ENCODE data around the gene PAF1. TPM values are rescaled to one million over a fixed set of nuclear protein-coding genes. Genes with fewer than 3 reads are reported as not detected.

PAF1 gene
- total and polyA plus RNA-seq, 2 donors from 2014 or later: 37.1 to 54.0 TPM

- no peaks in the 10 kb centered on the region for H3K27me3 ChIP-seq (ENCODE audit: control insufficient read depth, insufficient read depth, low read length)
- H3K9me3 ChIP-seq (ENCODE audit: control insufficient read depth in 2 of 3, insufficient read depth in 1 of 3, low read length in 3 of 3): no peaks in the 10 kb centered on the region
- no peak for TF ChIP-seq CTCF (IDR thresholded peaks at IDR 0.05; ENCODE audit: borderline replicate concordance, extremely low read depth, insufficient read depth)
- intact Hi-C loops (cut with DNase I): no loop called here
- no peak overlapping the region for H3K27ac ChIP-seq (ENCODE audit: low read depth in 2 of 2, low read length in 2 of 2)
- DNase-seq (no peak), FAIRE-seq (no peak)
- H3K36me3 ChIP-seq (ENCODE audit: control insufficient read depth in 2 of 3, insufficient read depth in 3 of 3, low read length in 3 of 3): peaks cover 8 to 52% (median 41%) of the 10 kb centered on the region in 3 donors
- H3K4me1 ChIP-seq (ENCODE audit: control insufficient read depth in 2 of 3, insufficient read depth in 2 of 3, low read depth in 1 of 3, low read length in 3 of 3): peaks cover 0 to 9% (median 5%) of the 10 kb centered on the region in 3 donors
- no peak overlapping the region for H3K9ac ChIP-seq (ENCODE audit: low read length in 3 of 3)
- no peak overlapping the region for H3K4me3 ChIP-seq (ENCODE audit: low read length in 3 of 3)
These were observed 5.1 kb downstream of the PAF1 start for GRCh38 chr19:39385629-39386411.

GRCh38 chr19:39384839-39385568, 5.9 kb downstream of the PAF1 start:
- H3K4me3 ChIP-seq (ENCODE audit: low read length in 3 of 3): no peak overlapping the region
- no peak overlapping the region for H3K27ac ChIP-seq (ENCODE audit: low read depth in 2 of 2, low read length in 2 of 2)
- H3K4me1 ChIP-seq (ENCODE audit: control insufficient read depth in 2 of 3, insufficient read depth in 2 of 3, low read depth in 1 of 3, low read length in 3 of 3): peaks cover 0 to 7% (median under 1%) of the 10 kb centered on the region in 3 donors
- intact Hi-C loops (cut with DNase I): no loop called here
- DNase-seq (no peak), FAIRE-seq (no peak)
- no peak overlapping the region for H3K9ac ChIP-seq (ENCODE audit: low read length in 3 of 3)
- no peaks in the 10 kb centered on the region for H3K9me3 ChIP-seq (ENCODE audit: control insufficient read depth in 2 of 3, insufficient read depth in 1 of 3, low read length in 3 of 3)
- no peak for TF ChIP-seq CTCF (IDR thresholded peaks at IDR 0.05; ENCODE audit: borderline replicate concordance, extremely low read depth, insufficient read depth)
- peaks cover 8 to 60% (median 45%) of the 10 kb centered on the region in 3 donors for H3K36me3 ChIP-seq (ENCODE audit: control insufficient read depth in 2 of 3, insufficient read depth in 3 of 3, low read length in 3 of 3)
- no peaks in the 10 kb centered on the region for H3K27me3 ChIP-seq (ENCODE audit: control insufficient read depth, insufficient read depth, low read length)

- intact Hi-C loops (cut with DNase I): no loop called here
- DNase-seq (no peak), FAIRE-seq (no peak)
- Histone ChIP-seq H3K4me3 (ENCODE audit: low read length in 3 of 3) (no peak overlapping the region), H3K4me1 (ENCODE audit: control insufficient read depth in 2 of 3, insufficient read depth in 2 of 3, low read depth in 1 of 3, low read length in 3 of 3) (no peaks in the 10 kb centered on the region), H3K9ac (ENCODE audit: low read length in 3 of 3) (no peak overlapping the region), H3K27ac (ENCODE audit: low read depth in 2 of 2, low read length in 2 of 2) (no peak overlapping the region), H3K27me3 (ENCODE audit: control insufficient read depth, insufficient read depth, low read length) (no peaks in the 10 kb centered on the region), H3K9me3 (ENCODE audit: control insufficient read depth in 2 of 3, insufficient read depth in 1 of 3, low read length in 3 of 3) (no peaks in the 10 kb centered on the region), H3K36me3 (ENCODE audit: control insufficient read depth in 2 of 3, insufficient read depth in 3 of 3, low read length in 3 of 3) (peaks cover 1 to 67% (median 51%) of the 10 kb centered on the region in 3 donors)
- no peak for TF ChIP-seq CTCF (IDR thresholded peaks at IDR 0.05; ENCODE audit: borderline replicate concordance, extremely low read depth, insufficient read depth)
These were observed 7.7 kb downstream of the PAF1 start for GRCh38 chr19:39382991-39383828.

Data from kidney (tissue), 14 donors.